GM18519 (cell line): ENCODE measurements around the gene DNAL4.

Experiments used
- ATAC-seq: cut with Tn5 transposase; IDR thresholded peaks from one replicate; pipeline ENCODE4 v1.9.1; 2021; ENCODE audit warnings: mild to moderate bottlenecking, moderate library complexity; ENCODE audit not compliant: unreplicated experiment, low FRiP score

Gene DNAL4

GRCh38 chr22:38729946-38730345, 64.0 kb downstream of the DNAL4 start:
- no peak for ATAC-seq

- no peak for ATAC-seq
Measured at GRCh38 chr22:38728871-38729796, 64.8 kb downstream of the DNAL4 start.
